Trophoblast cell (in vitro differentiated cells and primary cell): ENCODE measurements around the gene NEK8.

Experiments used
- DNase-seq, 2 donors: peaks; one replicate each; pipeline ENCODE4 v3.0.0-alpha.2; 2016
- H2AFZ ChIP-seq: 2 replicates; pipeline ENCODE4 v1.6.1; 2013; ENCODE audit warnings: low read length, moderate library complexity, mild to moderate bottlenecking; ENCODE audit not compliant: insufficient read depth, poor library complexity
- H2AK5ac ChIP-seq: 2 replicates; pipeline ENCODE4 v1.6.1; 2013; ENCODE audit warnings: mild to moderate bottlenecking, low read length
- H2BK120ac ChIP-seq: 2 replicates; pipeline ENCODE4 v1.6.1; 2013; ENCODE audit warnings: low read length, mild to moderate bottlenecking, moderate library complexity; ENCODE audit not compliant: insufficient read depth, poor library complexity
- H2BK12ac ChIP-seq: 2 replicates; pipeline ENCODE4 v1.6.1; 2013; ENCODE audit warnings: mild to moderate bottlenecking, low read length, moderate library complexity
- H2BK5ac ChIP-seq: 2 replicates; pipeline ENCODE4 v1.6.1; 2013; ENCODE audit warnings: low read length, low read depth, moderate library complexity, mild to moderate bottlenecking; ENCODE audit not compliant: poor library complexity
- H3K14ac ChIP-seq: 2 replicates; pipeline ENCODE4 v1.6.1; 2013; ENCODE audit warnings: mild to moderate bottlenecking, low read length
- H3K18ac ChIP-seq: 2 replicates; pipeline ENCODE4 v1.6.1; 2013; ENCODE audit warnings: mild to moderate bottlenecking, low read length
- H3K23ac ChIP-seq: 2 replicates; pipeline ENCODE4 v1.6.1; 2013; ENCODE audit warnings: low read length
- H3K27ac ChIP-seq: 2 replicates; pipeline ENCODE4 v1.5.1; 2013; ENCODE audit warnings: low read depth, mild to moderate bottlenecking, inconsistent platforms, low read length, moderate library complexity
- H3K27me3 ChIP-seq: 2 replicates; pipeline ENCODE4 v1.6.1; 2013; ENCODE audit warnings: inconsistent platforms, mild to moderate bottlenecking, low read length, moderate library complexity; ENCODE audit not compliant: insufficient read depth
- H3K36me3 ChIP-seq, 2 experiments: 1 replicate in 1 of 2; 2 replicates in 1 of 2; pipeline ENCODE4 v1.6.1; 2013; ENCODE audit warnings: low read length in 2 of 2, mild to moderate bottlenecking in 2 of 2, moderate library complexity in 1 of 2; ENCODE audit not compliant: insufficient read depth in 2 of 2, control insufficient read depth in 1 of 2
- H3K4ac ChIP-seq: 2 replicates; pipeline ENCODE4 v1.6.1; 2013; ENCODE audit warnings: low read depth, mild to moderate bottlenecking, low read length, moderate library complexity
- H3K4me1 ChIP-seq, 2 experiments: 1 replicate in 1 of 2; 2 replicates in 1 of 2; pipeline ENCODE4 v1.6.1; 2013; ENCODE audit warnings: low read length in 2 of 2, mild to moderate bottlenecking in 2 of 2, moderate library complexity in 1 of 2; ENCODE audit not compliant: insufficient read depth in 2 of 2, control insufficient read depth in 1 of 2
- H3K4me2 ChIP-seq: 2 replicates; pipeline ENCODE4 v1.6.1; 2013; ENCODE audit warnings: inconsistent platforms, mild to moderate bottlenecking, low read length, moderate library complexity
- H3K4me3 ChIP-seq: 2 replicates; pipeline ENCODE4 v1.5.1; 2013; ENCODE audit warnings: mild to moderate bottlenecking, low read depth, low read length, inconsistent platforms
- H3K79me1 ChIP-seq: one replicate; pipeline ENCODE4 v1.6.1; 2013; ENCODE audit warnings: low read length
- H3K79me2 ChIP-seq: 2 replicates; pipeline ENCODE4 v1.6.1; 2013; ENCODE audit warnings: low read length, mild to moderate bottlenecking; ENCODE audit not compliant: control insufficient read depth, insufficient read depth, poor library complexity
- H3K9ac ChIP-seq: 2 replicates; pipeline ENCODE4 v1.6.1; 2013; ENCODE audit warnings: mild to moderate bottlenecking, low read length
- H3K9me3 ChIP-seq: 2 replicates; pipeline ENCODE4 v1.6.1; 2013; ENCODE audit warnings: low read depth, mild to moderate bottlenecking, control low read depth, inconsistent platforms, low read length; ENCODE audit not compliant: insufficient read depth
- H4K12ac ChIP-seq: 2 replicates; pipeline ENCODE4 v1.6.1; 2013; ENCODE audit warnings: low read depth, mild to moderate bottlenecking, low read length, moderate library complexity
- H4K8ac ChIP-seq: 2 replicates; pipeline ENCODE4 v1.6.1; 2013; ENCODE audit warnings: low read depth, mild to moderate bottlenecking, low read length, moderate library complexity
- H4K91ac ChIP-seq: one replicate; pipeline ENCODE4 v1.6.1; 2013; ENCODE audit warnings: low read depth, mild to moderate bottlenecking, low read length, moderate library complexity
- WGBS: extraction: QIAGEN DNeasy Blood & Tissue Kit; methylation state at CpG from one replicate; pipeline ENCODE4 v1.1.7; 2013; ENCODE audit warnings: missing lambda C conversion rate; ENCODE audit not compliant: insufficient read length, insufficient coverage; ENCODE audit errors: extremely low coverage; 5-methylcytosine and 5-hydroxymethylcytosine counted together

The NEK8 gene

DNA sequence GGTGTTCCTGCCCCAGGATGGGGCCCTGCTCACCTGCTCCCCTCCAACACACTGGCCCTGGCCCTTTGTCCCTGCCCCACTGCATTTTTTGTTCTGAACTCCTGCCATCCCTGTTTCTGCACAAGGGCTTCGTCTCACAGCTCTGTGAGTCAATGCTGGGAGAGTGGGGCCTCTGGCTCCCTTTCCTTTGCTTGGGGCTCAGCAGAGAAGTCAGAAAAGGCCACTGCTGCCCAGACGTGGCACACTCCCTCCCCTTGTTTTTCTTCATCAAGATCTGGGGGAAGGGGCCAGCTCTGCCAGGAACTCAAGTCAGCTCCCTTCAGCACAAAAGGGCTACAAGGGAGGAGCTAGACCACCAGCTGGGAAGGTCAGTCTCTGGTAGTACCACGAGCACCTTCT is 25.8 kb upstream of the NEK8 start:
- Histone ChIP-seq H3K4me2 (no peak overlapping the region), H2BK12ac (no peak overlapping the region), H3K27me3 (no peaks in the 10 kb centered on the region), H3K4ac (no peak overlapping the region), H2BK120ac (no peak overlapping the region), H3K14ac (no peak overlapping the region), H2AK5ac (no peak overlapping the region), H3K18ac (no peak overlapping the region), H3K79me1 (no peaks in the 10 kb centered on the region), H2BK5ac (no peak overlapping the region), H3K9ac (no peak overlapping the region), H2AFZ (no peak overlapping the region), H3K4me3 (no peak overlapping the region), H3K23ac (no peak overlapping the region), H3K4me1 (no peaks in the 10 kb centered on the region), H3K27ac (no peak overlapping the region), H4K12ac (no peak overlapping the region), H3K36me3 (peaks cover 67 to 81% of the 10 kb centered on the region in 2 experiments), H3K9me3 (no peaks in the 10 kb centered on the region), H4K8ac (no peak overlapping the region), H4K91ac (no peak overlapping the region), H3K79me2 (no peaks in the 10 kb centered on the region)
- no CpG with 5 or more reads among the region's 3 CpGs for WGBS
- no peak for DNase-seq

DNA sequence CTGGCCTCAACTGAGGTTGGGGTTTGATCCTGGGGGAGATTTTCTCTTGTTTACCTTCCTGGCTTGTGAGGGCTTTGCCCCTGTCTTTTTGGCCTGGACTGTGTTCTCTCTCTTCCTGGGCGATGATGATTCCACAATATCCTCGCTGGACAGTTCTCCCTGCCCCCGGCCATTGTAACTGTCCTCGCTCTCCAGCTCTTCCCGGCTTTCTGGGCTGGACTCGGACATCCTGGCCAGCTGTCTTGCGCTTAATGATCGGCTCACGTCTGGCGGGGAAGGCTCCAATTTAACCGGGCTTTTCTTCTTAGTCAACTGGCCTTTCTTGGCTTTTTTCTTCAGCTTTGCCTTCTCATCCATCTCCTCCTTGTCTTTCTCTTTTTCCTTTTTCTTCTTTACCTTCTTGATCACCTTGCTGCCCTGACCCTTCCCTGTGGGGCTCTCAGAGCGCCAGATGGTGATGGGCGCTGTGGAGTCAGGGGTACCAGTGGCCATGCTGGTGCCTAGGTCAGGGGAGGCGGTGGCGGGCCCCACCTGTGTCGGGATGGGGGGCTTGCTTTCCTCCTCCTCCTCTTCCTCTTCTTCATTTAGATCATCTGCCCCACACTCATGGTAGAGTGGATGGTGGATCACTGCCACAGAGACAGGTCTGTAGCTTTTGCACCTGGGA is 24.9 kb upstream of the NEK8 start:
- DNase-seq = no peak
- H3K14ac ChIP-seq = no peak overlapping the region
- no peak overlapping the region for H3K27ac ChIP-seq
- H3K79me1 ChIP-seq = no peaks in the 10 kb centered on the region
- H2AFZ ChIP-seq = no peak overlapping the region
- H3K18ac ChIP-seq = no peak overlapping the region
- H3K4me3 ChIP-seq = no peak overlapping the region
- no peaks in the 10 kb centered on the region for H3K27me3 ChIP-seq
- H2BK120ac ChIP-seq = no peak overlapping the region
- H2BK12ac ChIP-seq = no peak overlapping the region
- H3K79me2 ChIP-seq = no peaks in the 10 kb centered on the region
- H3K36me3 ChIP-seq = peaks cover 58 to 72% of the 10 kb centered on the region in 2 experiments
- no peak overlapping the region for H3K4me2 ChIP-seq
- no peak overlapping the region for H2BK5ac ChIP-seq
- no peaks in the 10 kb centered on the region for H3K9me3 ChIP-seq
- no CpG with 5 or more reads among the region's 16 CpGs for WGBS
- no peak overlapping the region for H2AK5ac ChIP-seq
- H3K23ac ChIP-seq = no peak overlapping the region
- no peak overlapping the region for H4K8ac ChIP-seq
- no peaks in the 10 kb centered on the region for H3K4me1 ChIP-seq
- no peak overlapping the region for H3K9ac ChIP-seq
- H4K91ac ChIP-seq = no peak overlapping the region
- no peak overlapping the region for H3K4ac ChIP-seq
- H4K12ac ChIP-seq = no peak overlapping the region

DNA sequence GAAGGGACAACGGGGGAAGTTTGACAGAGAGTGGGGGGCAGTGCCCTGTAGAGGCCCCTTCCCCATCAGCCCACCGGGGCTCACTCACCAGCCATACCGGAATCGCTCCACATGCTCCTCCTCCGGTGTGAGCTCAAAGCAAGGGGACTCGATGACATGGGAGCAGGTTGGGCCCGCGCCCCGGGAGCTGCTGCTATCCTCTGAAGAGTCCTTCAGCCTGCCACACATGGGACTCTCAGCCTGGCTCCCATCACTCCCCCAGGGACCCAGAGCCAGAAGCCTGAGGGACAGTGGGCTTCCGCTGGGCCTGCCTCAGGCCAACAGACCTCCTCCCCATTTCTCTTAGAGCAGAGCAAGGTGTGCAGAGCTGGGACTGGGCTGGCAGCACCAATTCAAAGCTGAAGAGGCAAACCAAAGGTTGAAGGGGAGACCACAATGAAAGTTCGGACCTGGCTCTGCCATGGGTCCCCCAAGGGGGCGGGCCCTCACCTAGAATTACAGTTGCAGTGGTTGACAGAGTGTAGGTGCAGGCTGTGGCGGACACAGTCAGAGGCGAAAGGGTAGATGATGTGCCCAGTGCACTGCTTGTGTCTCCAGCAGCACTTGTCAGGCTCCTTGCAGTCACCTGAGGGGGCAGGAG is 24.2 kb upstream of the NEK8 start:
- no CpG with 5 or more reads among the region's 14 CpGs for WGBS

GRCh38 chr17:28705074-28705659 is 23.4 kb upstream of the NEK8 start:
- H3K4me2 ChIP-seq = no peak overlapping the region
- no peak overlapping the region for H2BK12ac ChIP-seq
- no peaks in the 10 kb centered on the region for H3K27me3 ChIP-seq
- H2AK5ac ChIP-seq = no peak overlapping the region
- no CpG with 5 or more reads among the region's 5 CpGs for WGBS
- no peaks in the 10 kb centered on the region for H3K9me3 ChIP-seq
- no peak overlapping the region for H3K4me3 ChIP-seq
- H3K27ac ChIP-seq = no peak overlapping the region
- H2AFZ ChIP-seq = no peak overlapping the region
- H3K9ac ChIP-seq = no peak overlapping the region
- H3K79me1 ChIP-seq = no peaks in the 10 kb centered on the region
- H3K23ac ChIP-seq = no peak overlapping the region
- no peak overlapping the region for H3K4ac ChIP-seq
- no peak overlapping the region for H4K91ac ChIP-seq
- no peak overlapping the region for H4K8ac ChIP-seq
- H3K4me1 ChIP-seq = peaks cover 2 to 4% of the 10 kb centered on the region in 2 experiments
- no peaks in the 10 kb centered on the region for H3K79me2 ChIP-seq
- no peak overlapping the region for H2BK5ac ChIP-seq
- peaks cover 46 to 57% of the 10 kb centered on the region in 2 experiments for H3K36me3 ChIP-seq
- no peak overlapping the region for H3K18ac ChIP-seq
- no peak overlapping the region for H2BK120ac ChIP-seq
- DNase-seq = no peak
- H3K14ac ChIP-seq = no peak overlapping the region
- H4K12ac ChIP-seq = no peak overlapping the region

More for the DNA sequence above, 24.2 kb upstream of the NEK8 start:
- no peak overlapping the region for H2BK5ac ChIP-seq
- H2BK12ac ChIP-seq = no peak overlapping the region
- H3K36me3 ChIP-seq = peaks cover 54 to 65% of the 10 kb centered on the region in 2 experiments
- H3K4me3 ChIP-seq = no peak overlapping the region
- DNase-seq = no peak
- no peak overlapping the region for H3K14ac ChIP-seq
- no peaks in the 10 kb centered on the region for H3K79me1 ChIP-seq
- no peak overlapping the region for H3K23ac ChIP-seq
- H3K27ac ChIP-seq = no peak overlapping the region
- H3K4me2 ChIP-seq = no peak overlapping the region
- no peak overlapping the region for H3K4ac ChIP-seq
- no peak overlapping the region for H4K8ac ChIP-seq
- no peak overlapping the region for H4K12ac ChIP-seq
- no peak overlapping the region for H2AK5ac ChIP-seq
- no peaks in the 10 kb centered on the region for H3K79me2 ChIP-seq
- H3K9ac ChIP-seq = no peak overlapping the region
- no peaks in the 10 kb centered on the region for H3K9me3 ChIP-seq
- no peak overlapping the region for H2AFZ ChIP-seq
- no peak overlapping the region for H2BK120ac ChIP-seq
- H3K18ac ChIP-seq = no peak overlapping the region
- no peaks in the 10 kb centered on the region for H3K27me3 ChIP-seq
- H4K91ac ChIP-seq = no peak overlapping the region
- H3K4me1 ChIP-seq = no peaks in the 10 kb centered on the region
